ENCODE results near the gene EBLN2.
A peak's percentile ranks its signal among the peaks of the same experiment; 100 is the strongest.

Gene EBLN2

DNA sequence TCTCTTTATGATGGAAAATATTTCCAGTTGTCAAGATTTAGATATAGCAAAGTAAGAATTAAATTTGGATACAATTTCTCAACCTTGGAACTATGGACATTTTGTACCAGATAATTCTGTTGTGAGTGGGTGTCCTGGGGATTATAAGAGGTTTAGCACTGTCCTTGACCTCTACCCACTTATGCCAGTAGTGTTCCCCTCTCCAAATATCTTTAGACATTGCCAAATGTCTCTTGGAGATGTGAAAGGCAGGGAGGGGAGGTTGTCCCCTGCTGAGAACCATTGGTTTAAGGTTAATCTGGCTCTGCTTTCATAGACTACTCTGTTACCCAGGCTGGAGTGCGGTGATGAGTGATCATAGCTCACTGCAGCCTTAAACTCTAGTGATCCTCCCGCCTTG lies at the start of gene EBLN2:
EBLN2 (plus strand) TSS at position 244 of the 400 bp plus-strand sequence. CDS start 423 bp downstream, outside the sequence.
- no peak for DNase-seq (ENCODE audit: low spot score)

- no peak for DNase-seq (ENCODE audit: low spot score)
Measured at GRCh38 chr3:73018298-73018697, 43.2 kb upstream of the EBLN2 start.

DNA sequence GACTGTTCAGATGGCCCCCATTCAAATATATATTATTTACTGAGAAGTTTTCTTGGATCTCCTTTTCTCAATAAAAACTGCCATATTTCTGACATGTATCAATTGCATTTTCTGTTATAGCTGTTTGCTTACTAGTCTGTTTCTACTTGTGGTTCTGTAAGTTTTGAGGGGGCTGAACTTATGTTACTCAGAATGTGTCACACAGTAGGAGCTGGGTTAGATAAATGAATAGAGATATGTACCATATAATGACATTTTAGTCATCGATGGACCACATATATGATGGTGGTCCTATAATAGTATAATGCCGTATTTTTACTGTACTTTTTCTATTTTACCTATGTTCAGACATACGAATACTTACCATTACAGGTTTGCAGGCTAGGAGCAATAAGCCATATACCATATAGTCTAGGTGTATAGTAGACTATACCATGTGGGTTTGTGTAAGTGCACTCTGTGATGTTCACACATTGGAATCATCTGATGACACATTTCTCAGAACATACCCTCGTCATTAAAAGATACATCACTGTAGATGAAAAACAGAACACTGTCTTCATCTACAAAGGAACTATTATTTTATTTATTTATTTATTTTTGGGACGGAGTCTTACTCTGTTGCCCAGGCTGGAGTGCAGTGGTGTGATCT lies 42.5 kb upstream of the EBLN2 start:
- no peak for DNase-seq (ENCODE audit: low spot score)

DNA sequence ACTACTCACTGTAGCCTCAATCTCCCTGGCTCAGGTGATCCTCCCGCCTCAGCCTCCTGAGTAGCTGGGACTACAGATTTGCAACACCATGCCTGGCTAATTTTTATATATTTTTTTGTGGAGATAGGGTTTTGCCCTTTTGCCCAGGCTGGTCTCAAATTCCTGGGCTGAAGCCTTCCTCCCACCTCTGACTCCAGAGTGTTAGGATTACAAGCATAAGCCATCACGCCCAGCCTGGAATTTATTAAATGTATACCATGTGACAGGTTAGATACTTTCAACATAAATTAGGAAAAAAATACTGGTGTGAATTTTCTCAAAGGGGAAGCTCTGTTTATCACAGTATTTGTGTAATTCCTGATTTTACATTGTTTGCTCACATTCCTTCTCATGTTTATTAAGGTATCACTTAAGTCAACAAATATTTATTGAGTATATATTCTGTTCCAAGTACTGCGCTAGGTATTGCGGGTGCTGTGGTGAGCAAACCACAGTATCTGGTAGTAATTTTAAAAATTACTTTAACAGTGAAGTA lies 40.1 kb upstream of the EBLN2 start:
- no peak for DNase-seq (ENCODE audit: low spot score)

GRCh38 chr3:73024836-73025235 lies 36.6 kb upstream of the EBLN2 start:
- peak; percentile 17 for DNase-seq (ENCODE audit: low spot score)

- DNase-seq (ENCODE audit: low spot score): no peak
Measured at GRCh38 chr3:73026111-73026759, 35.2 kb upstream of the EBLN2 start.

GRCh38 chr3:73026760-73027113 lies 34.7 kb upstream of the EBLN2 start:
- DNase-seq (ENCODE audit: low spot score): no peak

DNA sequence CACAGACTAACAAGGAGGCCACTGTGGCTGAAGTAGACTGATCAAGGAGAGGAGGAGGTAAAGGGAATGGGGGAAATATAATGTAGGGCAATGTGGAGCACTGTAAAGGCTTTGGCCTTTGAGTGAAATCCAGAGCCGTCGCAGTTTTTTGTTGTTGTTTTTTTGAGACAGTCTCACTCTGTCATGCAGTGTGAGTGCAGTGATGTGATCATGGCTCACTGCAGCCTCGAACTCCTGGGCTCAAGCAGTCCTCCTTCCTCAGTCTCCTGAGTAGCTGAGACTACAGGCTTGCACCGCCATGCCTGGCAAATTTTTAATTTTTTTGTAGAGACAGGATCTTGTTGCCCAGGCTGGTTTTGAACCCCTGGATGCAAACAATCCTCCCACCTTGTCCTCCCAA lies 32.7 kb upstream of the EBLN2 start:
- no peak for DNase-seq (ENCODE audit: low spot score)

GRCh38 chr3:73029321-73029796 lies 32.1 kb upstream of the EBLN2 start:
- DNase-seq (ENCODE audit: low spot score): no peak

DNA sequence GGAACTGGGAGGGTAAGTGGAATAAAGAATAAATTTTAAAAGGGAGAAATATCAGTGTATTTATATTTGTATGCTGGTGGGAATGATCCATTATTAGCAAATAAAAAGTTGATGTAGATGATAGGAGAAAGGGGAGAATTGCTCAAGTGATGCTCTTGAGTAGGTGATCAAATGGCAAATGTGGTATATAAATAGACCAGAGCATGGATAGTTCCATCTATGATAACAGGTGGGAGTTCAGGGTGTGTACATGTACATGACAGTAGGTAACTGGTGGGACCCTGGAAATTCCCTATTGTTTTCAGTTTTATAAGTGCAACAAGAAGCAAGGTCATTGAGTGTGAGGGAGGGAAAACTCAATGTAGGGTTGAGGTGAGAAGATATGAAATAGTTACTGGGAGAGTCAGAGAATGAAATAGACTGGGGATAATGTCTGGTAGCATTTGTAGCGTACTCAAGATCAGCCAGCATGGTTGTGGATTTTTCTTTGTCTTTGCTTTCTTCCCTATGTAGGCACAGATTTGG lies 31.3 kb upstream of the EBLN2 start:
- no peak for DNase-seq (ENCODE audit: low spot score)

DNA sequence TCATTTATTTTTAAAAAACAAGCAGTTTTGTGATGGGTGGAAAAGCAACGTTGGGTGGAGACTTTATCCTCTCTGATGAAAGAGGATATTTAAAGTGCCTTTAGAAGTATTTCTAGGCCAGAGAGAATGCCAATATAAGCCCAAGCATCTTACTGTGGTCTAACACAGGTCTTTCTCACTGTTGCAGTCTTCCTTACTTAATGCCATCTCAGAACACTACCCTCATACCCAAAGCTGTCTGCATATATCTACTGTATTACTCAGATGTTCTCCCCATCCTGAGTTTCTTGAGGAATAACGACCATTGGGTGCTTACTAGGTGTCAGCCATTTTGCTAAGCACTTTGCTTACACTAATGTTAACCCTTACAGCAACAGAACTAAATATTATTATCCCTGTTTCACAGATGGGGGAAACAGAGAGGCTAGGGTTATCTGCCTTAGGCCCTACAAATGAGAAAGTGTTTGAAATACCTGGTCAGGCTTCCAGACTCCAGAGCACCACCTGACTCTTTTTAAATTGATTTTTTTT lies 29.8 kb upstream of the EBLN2 start:
- DNase-seq (ENCODE audit: low spot score): no peak

DNA sequence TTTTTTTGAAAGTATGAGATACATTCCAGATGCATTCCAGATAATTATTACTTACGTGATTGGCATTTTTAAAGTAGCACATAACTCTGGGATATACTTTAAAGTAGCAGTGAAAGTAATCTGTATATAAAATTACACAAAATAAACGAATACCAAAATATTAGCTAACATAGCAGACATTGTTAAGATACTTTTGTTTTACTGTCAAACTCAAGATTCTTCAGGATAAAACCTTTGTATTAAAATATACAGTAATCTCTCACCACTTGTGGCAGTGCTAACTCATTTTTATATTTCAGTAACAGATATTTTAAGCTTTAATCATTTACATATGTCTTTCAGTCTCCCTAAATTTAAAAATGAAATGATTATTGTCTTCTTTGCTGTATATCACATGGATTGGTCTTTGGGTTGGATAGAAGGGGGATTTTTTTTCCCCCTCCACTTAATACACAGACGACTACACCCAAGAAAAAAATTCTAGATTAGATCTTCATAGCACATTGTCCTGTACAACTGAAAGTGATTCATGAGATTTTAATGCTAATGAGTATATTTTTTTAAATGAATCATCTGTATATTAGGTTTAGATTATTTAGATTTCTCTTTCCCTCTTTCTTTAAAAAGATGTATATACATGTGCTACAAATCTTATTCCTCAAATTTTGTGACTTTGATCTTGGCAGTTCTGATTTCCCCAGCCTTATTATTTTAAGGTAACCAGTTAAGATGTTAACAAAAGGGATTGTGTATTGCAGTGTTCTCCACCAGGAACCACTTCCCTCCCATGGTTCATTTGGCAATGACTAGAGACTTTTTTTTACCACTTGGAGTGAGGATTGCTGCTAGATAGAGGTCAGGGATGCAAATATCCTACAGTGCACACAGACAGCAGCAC lies 24.5 kb upstream of the EBLN2 start:
- DNase-seq (ENCODE audit: low spot score): peak; percentile 31

GRCh38 chr3:73041537-73041936 lies 19.9 kb upstream of the EBLN2 start:
- no peak for DNase-seq (ENCODE audit: low spot score)

- no peak for DNase-seq (ENCODE audit: low spot score)
Measured at GRCh38 chr3:73043414-73043813, 18.0 kb upstream of the EBLN2 start.

DNA sequence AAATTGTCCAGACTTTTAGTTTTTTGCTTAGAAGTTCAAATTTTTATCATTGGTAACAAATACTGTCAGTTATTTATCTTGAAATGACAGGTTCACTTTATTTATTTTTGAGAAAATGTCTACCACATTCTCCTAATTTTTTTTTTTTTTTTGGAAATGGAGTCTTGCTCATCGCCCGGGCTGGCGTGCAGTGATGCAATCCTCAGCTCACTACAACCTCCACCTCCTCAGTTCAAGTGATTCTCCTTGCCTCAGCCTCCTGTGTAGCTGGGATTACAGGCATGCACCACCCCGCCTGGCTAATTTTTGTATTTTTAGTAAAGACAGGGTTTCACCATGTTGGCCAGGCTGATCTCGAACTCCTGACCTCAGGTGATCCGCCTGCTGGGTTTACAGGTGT lies 16.1 kb upstream of the EBLN2 start:
- DNase-seq (ENCODE audit: low spot score): no peak

- DNase-seq (ENCODE audit: low spot score): no peak
Measured at GRCh38 chr3:73046195-73046594, 15.3 kb upstream of the EBLN2 start.

DNA sequence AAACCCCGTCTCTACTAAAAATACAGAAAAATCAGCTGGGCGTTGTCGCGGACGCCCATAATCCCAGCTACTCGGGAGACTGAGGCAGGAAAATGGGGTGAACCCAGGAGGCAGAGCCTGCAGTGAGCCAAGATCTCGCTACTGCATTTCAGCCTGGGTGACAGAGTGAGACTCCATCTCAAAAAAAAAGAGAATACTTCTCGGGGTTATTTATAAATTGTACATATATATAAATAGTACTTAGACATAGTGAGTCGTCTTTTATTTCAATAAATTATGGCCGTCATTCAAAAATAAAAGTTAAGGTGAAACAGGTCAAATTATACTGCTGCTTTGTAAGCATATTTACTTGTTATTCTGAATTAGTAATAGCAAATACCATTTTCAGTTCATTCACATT lies 12.1 kb upstream of the EBLN2 start:
- no peak for DNase-seq (ENCODE audit: low spot score)

GRCh38 chr3:73052857-73053256 lies 8.6 kb upstream of the EBLN2 start:
- no peak for DNase-seq (ENCODE audit: low spot score)

- no peak for DNase-seq (ENCODE audit: low spot score)
Measured at GRCh38 chr3:73055583-73055982, 5.9 kb upstream of the EBLN2 start.

DNA sequence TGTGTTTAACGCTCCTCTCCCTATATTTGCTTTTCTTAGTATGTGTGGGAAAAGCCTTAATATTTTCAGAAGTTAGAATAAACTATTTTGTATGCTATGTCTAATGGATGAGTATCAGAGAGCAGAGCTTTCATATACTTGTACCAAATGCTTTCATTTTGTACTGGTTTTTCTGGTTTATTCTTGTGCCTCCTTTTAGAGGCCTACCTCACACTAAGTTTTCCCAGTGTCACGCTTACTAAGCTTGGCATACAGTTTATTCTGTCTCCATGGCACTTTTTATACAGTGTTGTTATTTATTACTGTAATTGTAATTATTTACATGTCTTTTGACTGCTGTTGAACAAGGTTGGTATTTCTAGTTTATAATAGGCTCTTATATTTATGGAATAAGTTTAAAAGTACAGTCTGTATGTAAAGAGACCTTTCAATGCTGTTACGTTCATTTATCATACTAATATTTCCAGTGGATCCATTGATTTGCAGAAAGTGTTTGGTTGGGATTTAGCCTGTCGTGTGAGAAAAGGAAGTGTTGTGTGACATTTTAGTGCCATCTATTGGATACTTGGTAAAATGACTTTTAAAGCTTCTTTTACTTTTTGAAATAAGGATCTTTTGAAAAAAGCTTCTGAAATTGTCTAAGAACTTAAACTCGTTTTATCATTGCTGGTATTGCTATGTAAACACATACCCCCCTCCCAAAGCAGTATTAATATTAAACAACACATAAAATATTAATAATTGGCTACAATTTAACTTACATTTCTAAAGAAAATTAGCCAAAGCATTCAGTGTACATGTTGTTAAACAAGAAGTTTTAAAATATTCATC lies 5.2 kb upstream of the EBLN2 start:
- DNase-seq (ENCODE audit: low spot score): no peak

- DNase-seq (ENCODE audit: low spot score): no peak
Measured at GRCh38 chr3:73056845-73057150, 4.7 kb upstream of the EBLN2 start.
